ENCODE data around the gene GLI3. TPM values are rescaled to one million over a fixed set of nuclear protein-coding genes. Genes with fewer than 3 reads are reported as not detected.

Gene GLI3
- total and polyA plus RNA-seq, 2 of the 8 experiments (the other 6 are each of a cell fraction or from before 2014, with no cell fraction given) = 8.0 to 31.1 TPM

GRCh38 chr7:42039921-42040320 is 197.1 kb downstream of the GLI3 start:
- 88% methylated on average over 8 of the region's 8 CpGs; no CpG with 5 or more reads in 1 of the 2 experiments for WGBS, 2 experiments (ENCODE audit: extremely low coverage in 1 of 2, insufficient coverage in 1 of 2, insufficient read length in 1 of 2, insufficient replicate concordance in 2 of 2, low coverage in 1 of 2, low lambda C conversion rate in 2 of 2, missing lambda C conversion rate in 1 of 2)
- no peak overlapping the region for H2BK5ac ChIP-seq (ENCODE audit: low read depth, low read length)
- H3K4me2 ChIP-seq (ENCODE audit: insufficient read depth in 1 of 2, low read depth in 2 of 2, low read length in 2 of 2) = no peak overlapping the region
- H2BK120ac ChIP-seq (replicated peaks; ENCODE audit: low read depth, low read length) = no peak overlapping the region
- no peak overlapping the region for H2BK20ac ChIP-seq (ENCODE audit: low read length)
- H3K27ac ChIP-seq (ENCODE audit: low read depth, low read length) = no peak overlapping the region
- no peak overlapping the region for H3K4me3 ChIP-seq (ENCODE audit: extremely low read depth in 1 of 4, insufficient read depth in 2 of 4, low read depth in 3 of 4, low read length in 4 of 4)
- no peak overlapping the region for H3K9ac ChIP-seq (replicated peaks in 1 of 4; ENCODE audit: extremely low read depth in 1 of 4, low read depth in 3 of 4, low read length in 3 of 4)
- no peaks in the 10 kb centered on the region for H3K79me2 ChIP-seq (ENCODE audit: control insufficient read depth in 1 of 2, insufficient read depth in 2 of 2, low read length in 2 of 2)
- peaks cover 0 to 1% (median 0%) of the 10 kb centered on the region in 4 experiments; a peak in 1 of 7 replicates for H3K27me3 ChIP-seq (replicated peaks in 1 of 4; ENCODE audit: control insufficient read depth in 3 of 4, extremely low read depth in 1 of 4, insufficient read depth in 3 of 4, low read length in 3 of 4)
- H3K79me1 ChIP-seq (ENCODE audit: low read depth, low read length) = no peaks in the 10 kb centered on the region
- no peaks in the 10 kb centered on the region for H3K9me3 ChIP-seq (ENCODE audit: insufficient read depth in 2 of 2, low read depth in 1 of 2, low read length in 1 of 2)
- no peaks in the 10 kb centered on the region for H4K20me1 ChIP-seq (replicated peaks in 1 of 2; ENCODE audit: control insufficient read depth in 1 of 2, insufficient read depth in 2 of 2, low read length in 2 of 2)
- H4K91ac ChIP-seq (replicated peaks; ENCODE audit: insufficient read length, low read length) = no peak overlapping the region
- no peak overlapping the region for H2BK15ac ChIP-seq (ENCODE audit: low read length)
- H4K5ac ChIP-seq (ENCODE audit: insufficient read length, low read depth, low read length) = no peak overlapping the region
- no peaks in the 10 kb centered on the region for H3K23me2 ChIP-seq (ENCODE audit: low read depth, low read length)
- H2BK12ac ChIP-seq (ENCODE audit: low read depth, low read length) = no peak overlapping the region
- H2AFZ ChIP-seq (ENCODE audit: low read length) = no peak overlapping the region
- H3K14ac ChIP-seq (ENCODE audit: insufficient read length) = no peak overlapping the region
- no peak overlapping the region for H3K18ac ChIP-seq (ENCODE audit: extremely low read depth, low read length)
- TF ChIP-seq EP300 (IDR thresholded peaks at IDR 0.05; ENCODE audit: borderline replicate concordance in 1 of 2, low read depth in 2 of 2, low read length in 2 of 2) (no peak), YY1 (IDR thresholded peaks at IDR 0.05; ENCODE audit: low read depth, low read length) (no peak)
- FAIRE-seq = no peak
- no peak overlapping the region for H3K56ac ChIP-seq (replicated peaks; ENCODE audit: insufficient read length, low read depth, low read length)
- H3K36me3 ChIP-seq (ENCODE audit: control insufficient read depth in 2 of 4, insufficient read depth in 4 of 4, low read length in 3 of 4) = peaks cover 0 to 8% (median 0%) of the 10 kb centered on the region in 4 experiments; a peak in 2 of 8 replicates
- DNase-seq (ENCODE audit: low read depth in 1 of 2, low spot score in 2 of 2) = no peak
- no peak overlapping the region for H4K8ac ChIP-seq (ENCODE audit: extremely low read depth, insufficient read depth, low read length)
- POLR2A ChIA-PET (ENCODE audit: partially characterized antibody) = no interaction called here
- no peak overlapping the region for H3K23ac ChIP-seq (ENCODE audit: insufficient read length)
- CTCF ChIA-PET (ENCODE audit: partially characterized antibody) = interaction anchor here (0.8 kb wide), 1 partner anchor 13 kb away, joined by 3 read pairs; no protein-coding TSS in a partner anchor
- H2AK5ac ChIP-seq (ENCODE audit: low read depth, low read length) = no peak overlapping the region
- no peak overlapping the region for H3K4ac ChIP-seq (replicated peaks; ENCODE audit: insufficient read length, low read depth, low read length)
- no peaks in the 10 kb centered on the region for H3K4me1 ChIP-seq (replicated peaks in 1 of 4; ENCODE audit: control insufficient read depth in 3 of 4, insufficient read depth in 4 of 4, low read length in 3 of 4)
